Measurements from ENCODE around the gene SYTL3.
"Not testable (repeated sequence)": the region's sequence is repeated elsewhere in the genome, so short reads cannot be mapped to it uniquely, and the experiment has no call there.

SYTL3 gene

GRCh38 chr6:158665332-158665731 is 15.5 kb downstream of the SYTL3 start:
- no peak for DNase-seq

DNA sequence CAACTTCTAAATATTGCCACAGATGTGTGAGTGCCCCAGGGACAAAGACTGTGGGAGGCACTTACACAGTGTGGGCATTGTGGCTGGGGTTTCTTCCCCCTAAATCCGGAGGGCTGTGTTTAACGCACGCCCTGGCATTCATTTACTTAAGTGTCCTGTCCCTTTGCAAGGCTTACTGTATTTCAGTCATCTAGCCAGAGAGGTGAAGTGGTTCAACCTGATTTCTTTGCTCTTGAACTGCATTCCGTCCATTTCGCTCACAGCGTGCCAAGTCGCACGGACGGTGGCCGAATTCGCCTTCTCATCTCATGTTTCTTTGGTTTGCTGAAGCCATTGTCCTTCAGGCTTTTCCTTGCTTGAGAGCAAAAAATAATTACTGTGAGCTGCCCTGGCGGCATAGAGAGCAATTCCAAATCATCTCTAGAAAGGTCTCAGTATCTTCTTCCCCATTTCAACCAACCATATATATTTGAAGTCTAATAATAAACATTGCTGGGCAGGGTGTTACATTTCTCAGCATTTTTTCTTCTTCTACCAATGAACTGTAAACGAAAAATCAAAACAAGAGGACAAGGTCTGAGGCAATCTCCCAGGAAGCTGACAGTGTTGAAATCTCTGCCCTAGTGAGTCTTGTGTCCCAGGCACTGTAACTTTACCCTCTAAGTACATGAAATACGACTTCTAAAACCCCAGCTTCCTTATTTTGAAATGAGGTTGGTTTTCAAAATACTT is 16.9 kb downstream of the SYTL3 start:
- peak; percentile 45 for DNase-seq

DNA sequence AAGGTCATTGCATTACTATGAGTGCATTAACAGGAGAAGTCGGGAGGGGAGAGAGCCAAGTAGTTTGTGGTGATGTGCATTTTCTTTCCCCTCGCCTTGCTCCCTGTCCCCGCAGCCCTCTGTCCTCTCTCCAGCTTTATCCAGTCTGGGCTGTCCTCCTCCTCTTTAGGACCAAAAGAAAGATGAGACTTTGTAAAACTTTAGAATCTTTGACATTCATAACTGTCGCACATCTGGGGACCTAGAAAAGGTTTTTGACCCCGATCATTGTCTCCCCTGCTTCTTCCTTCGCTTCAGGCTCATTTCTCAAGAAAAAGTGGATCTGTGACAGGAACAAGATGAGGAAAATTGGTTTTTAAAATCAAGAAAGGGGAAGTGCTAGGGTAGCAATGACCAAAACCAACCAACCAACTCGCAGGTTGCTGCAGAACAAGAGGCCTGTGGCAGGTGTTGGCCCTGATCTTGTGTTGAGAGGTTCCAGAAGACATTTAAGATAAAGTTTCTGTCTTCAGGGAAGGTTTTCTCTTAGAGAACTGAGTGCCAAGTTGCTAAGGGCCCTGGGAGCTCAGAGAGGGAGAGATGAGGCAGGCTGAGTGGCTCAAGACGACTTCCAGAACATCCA is 17.6 kb downstream of the SYTL3 start:
- DNase-seq = no peak

- peak; percentile 63 for DNase-seq
These were observed 18.9 kb downstream of the SYTL3 start for GRCh38 chr6:158668707-158669103.

GRCh38 chr6:158669145-158670035 is 19.5 kb downstream of the SYTL3 start:
- DNase-seq = peak; percentile 75

GRCh38 chr6:158672119-158672518 is 22.3 kb downstream of the SYTL3 start:
- DNase-seq = not testable (repeated sequence)

DNA sequence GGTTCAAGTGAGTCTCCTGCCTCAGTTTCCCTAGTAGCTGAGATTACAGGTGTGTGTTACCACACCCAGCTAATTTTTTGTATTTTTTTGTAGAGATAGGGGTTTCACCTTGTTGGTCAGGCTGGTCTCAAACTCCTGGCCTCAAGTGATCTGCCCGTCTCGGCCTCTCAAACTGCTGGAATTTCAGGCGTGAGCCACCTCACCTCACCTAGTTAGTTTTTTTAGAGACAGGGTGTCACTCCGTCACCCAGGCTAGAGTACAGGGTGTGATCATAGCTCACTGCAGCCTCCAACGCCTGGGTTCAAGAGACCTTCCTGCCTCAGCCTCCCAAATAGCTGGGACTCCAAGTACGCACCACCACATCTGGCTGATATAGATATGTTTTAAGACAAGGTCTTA is 22.9 kb downstream of the SYTL3 start:
- no peak for DNase-seq

DNA sequence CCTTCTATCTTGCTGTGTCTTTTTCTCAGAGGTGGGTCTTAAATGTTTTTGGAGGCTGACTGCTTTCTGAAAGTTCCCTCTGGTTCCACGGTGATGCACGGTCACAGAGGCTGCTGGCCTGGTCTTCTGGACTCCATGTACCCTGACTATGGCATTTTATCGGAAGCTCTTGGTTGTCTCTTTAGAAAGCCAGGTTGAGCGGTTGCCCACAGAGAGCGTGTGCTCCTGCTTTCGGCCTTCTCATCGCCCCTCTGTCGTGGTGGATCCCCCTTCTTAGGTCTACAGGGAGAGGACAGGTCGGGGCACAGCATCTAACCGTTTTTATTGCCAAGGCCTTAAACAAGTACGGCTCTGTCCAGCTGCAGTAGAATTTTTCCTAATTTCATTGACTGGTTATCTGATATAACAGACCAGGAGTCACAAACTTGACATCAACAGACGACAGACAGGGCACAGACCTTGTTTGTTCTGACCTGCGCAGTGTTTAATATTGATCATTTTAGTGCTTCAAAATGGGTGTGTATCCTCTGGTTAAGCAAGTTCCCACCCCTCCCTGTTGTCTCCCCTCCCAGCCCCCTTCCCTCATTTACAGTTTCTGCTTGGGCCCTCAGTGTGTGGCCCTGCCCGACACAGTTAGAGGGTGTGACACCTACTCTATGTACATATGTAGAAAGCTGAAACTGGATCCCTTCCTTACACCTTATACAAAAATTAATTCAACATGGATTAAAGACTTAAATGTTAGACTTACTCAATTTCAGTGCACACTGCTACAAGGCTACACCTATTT is 24.7 kb downstream of the SYTL3 start:
- DNase-seq = no peak

- DNase-seq = not testable (repeated sequence)
These were observed 27.2 kb downstream of the SYTL3 start for GRCh38 chr6:158677094-158677493.

DNA sequence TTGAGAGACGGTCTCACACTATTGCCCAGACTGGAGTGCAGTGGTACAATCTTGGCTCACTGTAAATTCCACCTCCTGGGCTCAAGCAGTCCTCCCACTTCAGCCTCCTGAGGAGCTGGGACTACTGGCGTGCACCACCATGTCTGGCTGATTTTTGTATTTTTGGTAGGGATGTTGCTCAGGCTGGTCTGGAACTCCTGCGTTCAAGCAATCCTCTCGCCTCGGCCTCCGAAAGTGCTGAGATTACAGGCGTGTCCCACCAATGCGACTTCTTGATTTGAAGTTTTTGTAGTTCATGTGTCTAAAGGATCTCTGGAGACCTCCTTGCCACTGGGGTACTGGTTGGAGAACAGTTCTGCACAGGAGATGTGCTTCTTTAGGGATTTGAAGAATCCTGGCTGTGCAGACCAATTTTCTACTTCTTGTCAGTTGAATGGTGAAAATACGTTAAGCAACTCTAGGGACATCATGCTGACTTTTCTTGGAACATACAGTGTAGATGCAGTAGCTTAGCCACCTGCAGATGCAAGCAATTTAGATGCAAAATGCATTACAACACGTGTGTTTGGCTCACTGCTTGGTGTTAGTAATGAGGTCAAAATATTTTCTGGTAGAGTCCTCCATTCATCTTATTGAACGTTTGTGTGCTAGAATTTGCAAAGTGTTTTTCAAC is 28.2 kb downstream of the SYTL3 start:
- peak; percentile 25 for DNase-seq

DNA sequence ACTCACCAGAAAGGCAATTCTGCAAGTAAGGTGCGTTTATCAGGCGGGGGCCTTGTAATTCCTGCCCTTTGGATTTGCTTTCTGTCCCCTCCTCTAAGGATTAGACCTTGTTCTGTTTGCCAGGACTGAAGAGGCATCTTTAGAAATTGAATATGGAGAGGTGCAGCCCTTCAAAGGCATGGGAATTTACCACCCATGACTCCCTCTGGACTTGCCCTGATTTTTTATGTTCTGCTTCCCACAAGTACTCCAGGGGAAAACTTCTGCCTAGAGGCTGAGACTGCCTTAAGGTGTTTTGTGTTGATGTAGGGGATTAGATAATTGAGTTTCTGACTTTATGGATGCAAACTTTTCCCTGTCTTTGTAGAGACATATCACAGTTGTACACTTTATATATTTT is 30.2 kb downstream of the SYTL3 start:
- DNase-seq = no peak

GRCh38 chr6:158680481-158680880 is 30.6 kb downstream of the SYTL3 start:
- no peak for DNase-seq

- DNase-seq = no peak
These were observed 34.5 kb downstream of the SYTL3 start for GRCh38 chr6:158684311-158684710.

GRCh38 chr6:158684745-158685324 is 35.0 kb downstream of the SYTL3 start:
- no peak for DNase-seq

- DNase-seq = no peak
These were observed 36.5 kb downstream of the SYTL3 start for GRCh38 chr6:158686311-158686710.

GRCh38 chr6:158686791-158687381 is 37.0 kb downstream of the SYTL3 start:
- no peak for DNase-seq

- no peak for DNase-seq
These were observed 37.7 kb downstream of the SYTL3 start for GRCh38 chr6:158687506-158687905.

- DNase-seq = no peak
These were observed 39.0 kb downstream of the SYTL3 start for GRCh38 chr6:158688860-158689259.

DNA sequence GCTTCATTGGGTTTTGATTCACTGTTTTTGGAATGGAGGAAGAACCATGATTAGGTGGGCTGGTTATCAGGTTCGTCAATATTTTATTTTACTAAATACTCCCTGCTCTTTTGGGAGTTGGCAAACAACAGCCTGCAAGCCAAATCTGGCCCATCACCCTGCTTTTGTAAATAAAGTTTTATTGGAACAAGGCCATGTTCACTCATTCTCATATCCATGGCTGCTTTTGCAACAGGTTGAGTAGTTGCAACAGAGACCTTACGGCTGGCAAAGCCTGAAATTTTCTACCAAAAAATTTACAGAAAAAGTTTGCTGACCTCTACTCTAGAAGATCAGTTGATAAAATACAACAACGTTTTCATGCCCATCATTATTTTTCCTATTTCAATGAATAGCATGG is 45.1 kb downstream of the SYTL3 start:
- DNase-seq = peak; percentile 24

DNA sequence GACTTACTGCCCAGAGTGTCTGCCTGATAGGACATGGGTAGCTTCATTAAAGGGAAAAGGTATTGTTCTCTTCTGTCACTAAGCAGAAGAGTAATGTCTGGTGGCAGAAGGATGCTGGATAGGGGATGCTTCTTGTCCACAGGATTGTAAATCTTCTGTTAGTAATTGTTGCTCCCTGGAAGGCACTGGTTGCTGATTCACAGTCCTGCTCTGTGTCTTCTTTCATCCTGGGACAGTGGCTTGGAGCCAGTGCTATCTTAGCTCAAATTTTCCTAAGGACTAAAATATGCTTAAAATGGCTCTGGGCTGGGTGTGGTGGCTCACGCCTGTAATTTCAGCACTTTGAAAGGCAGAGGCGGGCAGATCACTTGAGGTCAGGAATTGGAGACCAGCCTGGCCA is 48.0 kb downstream of the SYTL3 start:
- no peak for DNase-seq

- no peak for DNase-seq
These were observed 49.1 kb downstream of the SYTL3 start for GRCh38 chr6:158698931-158699330.
